DND-41 (cell line): ENCODE measurements around the gene DSTYK.

Source experiments
- CTCF ChIP-seq: IDR thresholded peaks from 2 replicates; pipeline ENCODE4 v1.5.1; 2012; ENCODE audit warnings: borderline replicate concordance, low read length, moderate library complexity, mild to moderate bottlenecking; ENCODE audit not compliant: poor library complexity, severe bottlenecking; ENCODE audit errors: extremely low read depth
- EZH2 ChIP-seq: IDR thresholded peaks from 3 replicates; pipeline ENCODE4 v1.6.1; 2012; ENCODE audit warnings: borderline replicate concordance, low read depth, mild to moderate bottlenecking, moderate library complexity, low read length, inconsistent platforms; ENCODE audit not compliant: severe bottlenecking

DNA sequence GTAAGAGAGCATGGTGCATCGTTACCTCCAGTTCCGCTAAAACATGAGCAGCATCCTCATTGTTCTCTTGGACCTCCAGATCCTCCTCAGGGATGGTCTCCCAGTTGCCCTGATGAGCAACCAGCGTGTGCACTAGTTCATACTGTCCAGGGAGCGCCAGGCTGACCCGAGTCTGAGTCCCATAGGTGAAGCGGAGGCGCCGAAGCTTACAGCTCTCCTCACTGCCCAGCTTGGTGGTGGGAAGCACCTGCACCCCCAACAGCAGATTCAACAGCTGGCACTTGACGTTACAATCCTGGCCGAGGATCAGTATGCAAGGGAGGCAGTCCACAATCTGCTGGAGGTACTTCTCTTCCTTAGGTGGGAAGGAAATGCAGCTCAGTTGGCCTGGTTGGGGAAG, 24.1 kb downstream of the DSTYK start:
- no peak for TF ChIP-seq CTCF
- TF ChIP-seq EZH2, result no peak
